Measurements from ENCODE around the gene GSTM2.

DNA sequence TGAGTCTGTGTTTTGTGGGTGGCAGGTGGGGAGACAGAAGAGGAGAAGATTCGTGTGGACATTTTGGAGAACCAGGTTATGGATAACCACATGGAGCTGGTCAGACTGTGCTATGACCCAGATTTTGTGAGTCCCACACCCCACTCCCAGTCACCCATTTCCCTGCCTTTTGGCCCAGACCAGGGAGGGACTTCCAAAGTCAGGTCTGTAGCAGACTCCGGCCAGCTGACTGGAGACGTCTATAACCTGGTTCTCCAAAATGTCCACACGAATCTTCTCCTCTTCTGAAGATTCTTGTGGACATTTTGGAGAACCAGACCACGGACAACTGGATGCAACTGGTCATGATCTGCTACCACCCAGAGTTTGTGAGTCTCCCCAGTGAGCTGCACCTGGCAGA is 45.8 kb downstream of the GSTM2 start:
- TF ChIP-seq, protein P1, sequence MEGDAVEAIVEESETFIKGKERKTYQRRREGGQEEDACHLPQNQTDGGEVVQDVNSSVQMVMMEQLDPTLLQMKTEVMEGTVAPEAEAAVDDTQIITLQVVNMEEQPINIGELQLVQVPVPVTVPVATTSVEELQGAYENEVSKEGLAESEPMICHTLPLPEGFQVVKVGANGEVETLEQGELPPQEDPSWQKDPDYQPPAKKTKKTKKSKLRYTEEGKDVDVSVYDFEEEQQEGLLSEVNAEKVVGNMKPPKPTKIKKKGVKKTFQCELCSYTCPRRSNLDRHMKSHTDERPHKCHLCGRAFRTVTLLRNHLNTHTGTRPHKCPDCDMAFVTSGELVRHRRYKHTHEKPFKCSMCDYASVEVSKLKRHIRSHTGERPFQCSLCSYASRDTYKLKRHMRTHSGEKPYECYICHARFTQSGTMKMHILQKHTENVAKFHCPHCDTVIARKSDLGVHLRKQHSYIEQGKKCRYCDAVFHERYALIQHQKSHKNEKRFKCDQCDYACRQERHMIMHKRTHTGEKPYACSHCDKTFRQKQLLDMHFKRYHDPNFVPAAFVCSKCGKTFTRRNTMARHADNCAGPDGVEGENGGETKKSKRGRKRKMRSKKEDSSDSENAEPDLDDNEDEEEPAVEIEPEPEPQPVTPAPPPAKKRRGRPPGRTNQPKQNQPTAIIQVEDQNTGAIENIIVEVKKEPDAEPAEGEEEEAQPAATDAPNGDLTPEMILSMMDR (tag by site-specific recombination; IDR thresholded peaks at IDR 0.05), result no peak
- TF ChIP-seq ZNF19 (tag by site-specific recombination; IDR thresholded peaks at IDR 0.05; ENCODE audit: low read depth) (no peak), YY1 (tag by site-specific recombination; IDR thresholded peaks at IDR 0.05) (no peak), ZBTB1 (tag by site-specific recombination; IDR thresholded peaks at IDR 0.05) (no peak), ZFP3 (tag by site-specific recombination; IDR thresholded peaks at IDR 0.05; ENCODE audit: low read depth) (no peak), ZNF768 (tag by site-specific recombination; IDR thresholded peaks at IDR 0.05) (no peak), ZNF366 (tag by site-specific recombination; conservative IDR thresholded peaks at IDR 0.05) (no peak), ZNF76 (tag by site-specific recombination; IDR thresholded peaks at IDR 0.05; ENCODE audit: borderline replicate concordance, low read depth) (no peak)
- TF ChIP-seq, protein P2, sequence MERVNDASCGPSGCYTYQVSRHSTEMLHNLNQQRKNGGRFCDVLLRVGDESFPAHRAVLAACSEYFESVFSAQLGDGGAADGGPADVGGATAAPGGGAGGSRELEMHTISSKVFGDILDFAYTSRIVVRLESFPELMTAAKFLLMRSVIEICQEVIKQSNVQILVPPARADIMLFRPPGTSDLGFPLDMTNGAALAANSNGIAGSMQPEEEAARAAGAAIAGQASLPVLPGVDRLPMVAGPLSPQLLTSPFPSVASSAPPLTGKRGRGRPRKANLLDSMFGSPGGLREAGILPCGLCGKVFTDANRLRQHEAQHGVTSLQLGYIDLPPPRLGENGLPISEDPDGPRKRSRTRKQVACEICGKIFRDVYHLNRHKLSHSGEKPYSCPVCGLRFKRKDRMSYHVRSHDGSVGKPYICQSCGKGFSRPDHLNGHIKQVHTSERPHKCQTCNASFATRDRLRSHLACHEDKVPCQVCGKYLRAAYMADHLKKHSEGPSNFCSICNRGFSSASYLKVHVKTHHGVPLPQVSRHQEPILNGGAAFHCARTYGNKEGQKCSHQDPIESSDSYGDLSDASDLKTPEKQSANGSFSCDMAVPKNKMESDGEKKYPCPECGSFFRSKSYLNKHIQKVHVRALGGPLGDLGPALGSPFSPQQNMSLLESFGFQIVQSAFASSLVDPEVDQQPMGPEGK (tag by site-specific recombination; IDR thresholded peaks at IDR 0.05), result no peak

Measured in HEK293 (cell line).